Measurements from ENCODE around the gene SH2D6. TPM values are rescaled to one million over a fixed set of nuclear protein-coding genes. Genes with fewer than 3 reads are reported as not detected.
"Not testable (repeated sequence)": the region's sequence is repeated elsewhere in the genome, so short reads cannot be mapped to it uniquely, and the experiment has no call there.

The SH2D6 gene
- total and polyA plus RNA-seq, 3 experiments from 2014 or later: 0.63 to 1.4 TPM; not detected in 1

DNA sequence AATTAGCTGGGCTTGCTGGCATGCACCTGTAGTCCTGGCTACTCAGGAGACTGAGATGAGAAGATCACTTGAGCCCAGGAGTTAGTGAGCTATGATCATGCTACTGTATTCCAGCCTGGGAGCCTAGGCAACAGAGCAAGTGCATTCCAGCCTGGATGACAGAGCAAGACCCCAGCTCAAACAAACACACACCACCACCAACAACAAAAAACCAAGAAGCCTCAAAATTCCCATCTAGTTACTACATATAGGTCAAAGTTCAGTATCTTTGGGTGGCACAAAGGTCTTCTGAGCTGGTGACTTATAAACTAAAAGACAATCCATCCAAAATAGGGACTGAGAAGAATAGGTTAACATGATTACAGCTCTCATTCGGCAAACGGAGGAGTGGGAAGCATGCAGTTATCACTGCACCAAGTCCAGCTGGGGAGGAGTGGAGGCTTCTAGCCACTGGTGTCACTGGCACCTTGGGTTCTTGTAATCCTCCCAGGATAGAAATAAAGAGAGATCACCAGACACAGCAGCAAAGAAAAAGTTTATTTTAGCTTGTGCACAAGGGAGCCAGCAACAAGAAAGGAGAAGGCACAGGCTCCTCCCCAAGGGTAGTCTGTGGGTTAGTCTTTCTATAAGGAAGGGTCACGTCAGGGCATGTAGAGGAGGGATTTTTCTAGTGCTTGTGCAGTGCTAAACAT lies 57.4 kb downstream of the SH2D6 start:
- Histone ChIP-seq H3K36me3 (ENCODE audit: insufficient read depth, low read length) (no peaks in the 10 kb centered on the region), H3K4me1 (ENCODE audit: insufficient read depth, low read length) (no peaks in the 10 kb centered on the region), H3K27me3 (ENCODE audit: insufficient read depth, low read length, poor library complexity, severe bottlenecking) (no peaks in the 10 kb centered on the region), H3K27ac (ENCODE audit: low read depth, low read length) (no peak overlapping the region), H3K4me3 (ENCODE audit: low read length) (no peak overlapping the region), H3K9me3 (ENCODE audit: low read length) (no peaks in the 10 kb centered on the region)
- H3K27ac Mint-ChIP-seq: no peak overlapping the region
- no peak for DNase-seq
- CTCF ChIA-PET: no interaction called here
- peaks cover 4 to 8% of the 10 kb centered on the region in 2 donors for H3K27me3 Mint-ChIP-seq
- H3K9me3 Mint-ChIP-seq: no peaks in the 10 kb centered on the region
- H3K36me3 Mint-ChIP-seq: no peaks in the 10 kb centered on the region
- no peak overlapping the region for H3K4me3 Mint-ChIP-seq
- POLR2A ChIA-PET: no interaction called here
- H3K4me1 Mint-ChIP-seq: no peaks in the 10 kb centered on the region

DNA sequence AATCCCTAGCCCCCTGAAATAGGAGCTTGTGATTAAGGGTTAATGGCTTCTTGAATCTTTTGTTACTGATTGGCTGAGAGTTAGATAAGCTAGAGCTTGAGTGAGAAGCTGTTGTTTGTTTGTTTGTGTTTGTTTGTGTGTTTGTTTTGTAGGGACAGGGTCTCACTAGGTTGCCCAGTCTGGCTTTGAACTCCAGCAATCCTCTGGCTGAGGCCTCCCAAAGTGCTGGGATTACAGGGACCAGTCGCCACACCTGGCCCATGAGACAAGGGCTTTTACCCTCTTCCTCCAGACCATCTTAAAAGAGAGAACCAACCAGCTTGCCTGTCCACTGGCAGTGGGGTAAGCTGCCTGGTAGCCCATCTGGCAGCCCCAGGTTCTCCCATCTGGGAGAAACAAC lies 58.1 kb downstream of the SH2D6 start:
- no peak overlapping the region for H3K27ac Mint-ChIP-seq
- H3K27me3 Mint-ChIP-seq: peaks cover 4 to 12% of the 10 kb centered on the region in 2 donors
- no peak overlapping the region for H3K4me3 Mint-ChIP-seq
- Histone ChIP-seq H3K4me3 (ENCODE audit: low read length) (no peak overlapping the region), H3K27ac (ENCODE audit: low read depth, low read length) (no peak overlapping the region), H3K36me3 (ENCODE audit: insufficient read depth, low read length) (no peaks in the 10 kb centered on the region), H3K9me3 (ENCODE audit: low read length) (no peaks in the 10 kb centered on the region), H3K4me1 (ENCODE audit: insufficient read depth, low read length) (no peaks in the 10 kb centered on the region), H3K27me3 (ENCODE audit: insufficient read depth, low read length, poor library complexity, severe bottlenecking) (no peaks in the 10 kb centered on the region)
- no peaks in the 10 kb centered on the region for H3K4me1 Mint-ChIP-seq
- ChIA-PET CTCF (interaction anchor here (0.8 kb wide), 1 partner anchor 76 kb away, joined by 3 read pairs; no protein-coding TSS in a partner anchor), POLR2A (no interaction called here)
- DNase-seq: no peak
- no peaks in the 10 kb centered on the region for H3K9me3 Mint-ChIP-seq
- no peaks in the 10 kb centered on the region for H3K36me3 Mint-ChIP-seq

DNA sequence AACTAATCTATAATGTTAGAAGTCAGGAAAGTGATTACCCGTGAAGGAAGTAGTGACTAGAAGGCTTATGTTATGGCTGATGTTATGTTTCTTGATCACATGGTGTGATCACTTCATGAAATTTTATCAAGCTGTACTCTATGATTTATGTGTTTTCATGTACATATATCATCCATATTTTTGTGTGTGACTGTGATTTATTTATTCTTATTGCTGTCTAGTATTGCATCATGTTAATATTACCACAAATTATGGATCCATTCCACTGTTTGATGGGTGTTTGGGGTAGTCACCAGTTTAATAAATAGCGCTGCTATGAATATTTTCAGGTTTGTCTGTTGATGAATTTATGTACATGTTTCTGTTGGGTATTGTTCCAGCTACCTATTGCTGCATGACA lies 59.4 kb downstream of the SH2D6 start:
- Mint-ChIP-seq H3K4me3 (no peak overlapping the region), H3K4me1 (no peaks in the 10 kb centered on the region), H3K36me3 (no peaks in the 10 kb centered on the region), H3K27me3 (peaks cover 6 to 15% of the 10 kb centered on the region in 2 donors), H3K9me3 (no peaks in the 10 kb centered on the region), H3K27ac (no peak overlapping the region)
- H3K27me3 ChIP-seq (ENCODE audit: insufficient read depth, low read length, poor library complexity, severe bottlenecking): no peaks in the 10 kb centered on the region
- ChIA-PET CTCF (no interaction called here), POLR2A (no interaction called here)
- H3K27ac ChIP-seq (ENCODE audit: low read depth, low read length): no peak overlapping the region
- H3K36me3 ChIP-seq (ENCODE audit: insufficient read depth, low read length): no peaks in the 10 kb centered on the region
- DNase-seq: no peak
- no peaks in the 10 kb centered on the region for H3K4me1 ChIP-seq (ENCODE audit: insufficient read depth, low read length)
- H3K9me3 ChIP-seq (ENCODE audit: low read length): no peaks in the 10 kb centered on the region
- H3K4me3 ChIP-seq (ENCODE audit: low read length): no peak overlapping the region

GRCh38 chr2:85481818-85482777 lies 63.6 kb downstream of the SH2D6 start:
- H3K4me1 Mint-ChIP-seq: no peaks in the 10 kb centered on the region
- no peak for DNase-seq
- H3K36me3 Mint-ChIP-seq: peaks cover 0 to 10% (median 2%) of the 10 kb centered on the region in 3 donors
- H3K27me3 Mint-ChIP-seq: peaks cover 8 to 10% of the 10 kb centered on the region in 2 donors
- Histone ChIP-seq H3K27me3 (ENCODE audit: insufficient read depth, low read length, poor library complexity, severe bottlenecking) (no peaks in the 10 kb centered on the region), H3K27ac (ENCODE audit: low read depth, low read length) (no peak overlapping the region), H3K4me1 (ENCODE audit: insufficient read depth, low read length) (no peaks in the 10 kb centered on the region), H3K4me3 (ENCODE audit: low read length) (no peak overlapping the region), H3K9me3 (ENCODE audit: low read length) (no peaks in the 10 kb centered on the region), H3K36me3 (ENCODE audit: insufficient read depth, low read length) (no peaks in the 10 kb centered on the region)
- H3K27ac Mint-ChIP-seq: no peak overlapping the region
- ChIA-PET POLR2A (no interaction called here), CTCF (no interaction called here)
- peaks cover 0 to 10% (median 8%) of the 10 kb centered on the region in 5 donors for H3K9me3 Mint-ChIP-seq
- no peak overlapping the region for H3K4me3 Mint-ChIP-seq

DNA sequence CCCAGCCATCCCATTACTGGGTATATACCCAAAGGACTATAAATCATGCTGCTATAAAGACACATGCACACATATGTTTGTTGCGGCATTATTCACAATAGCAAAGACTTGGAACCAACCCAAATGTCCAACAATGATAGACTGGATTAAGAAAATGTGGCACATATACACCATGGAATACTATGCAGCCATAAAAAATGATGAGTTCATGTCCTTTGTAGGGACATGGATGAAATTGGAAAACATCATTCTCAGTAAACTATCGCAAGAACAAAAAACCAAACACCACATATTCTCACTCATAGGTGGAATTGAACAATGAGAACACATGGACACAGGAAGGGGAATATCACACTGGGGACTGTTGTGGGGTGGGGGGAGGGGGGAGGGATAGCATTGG lies 66.1 kb downstream of the SH2D6 start:
- CTCF ChIA-PET; H3K4me3 Mint-ChIP-seq; H3K4me1 ChIP-seq (ENCODE audit: insufficient read depth, low read length); H3K4me1 Mint-ChIP-seq; DNase-seq; H3K27me3 Mint-ChIP-seq; H3K27ac ChIP-seq (ENCODE audit: low read depth, low read length); H3K36me3 ChIP-seq (ENCODE audit: insufficient read depth, low read length); POLR2A ChIA-PET; H3K4me3 ChIP-seq (ENCODE audit: low read length); H3K27ac Mint-ChIP-seq; H3K9me3 ChIP-seq (ENCODE audit: low read length); H3K27me3 ChIP-seq (ENCODE audit: insufficient read depth, low read length, poor library complexity, severe bottlenecking): not testable (repeated sequence)
- peaks cover 0 to 10% (median 2%) of the 10 kb centered on the region in 3 donors for H3K36me3 Mint-ChIP-seq
- H3K9me3 Mint-ChIP-seq: peaks cover 0 to 11% (median 9%) of the 10 kb centered on the region in 5 donors

- CTCF ChIA-PET: interaction anchor here (1.0 kb wide), 1 partner anchor 66 kb away, joined by 3 read pairs; no protein-coding TSS in a partner anchor
Measured at GRCh38 chr2:85485815-85486214, 67.3 kb downstream of the SH2D6 start.

More at GRCh38 chr2:85485815-85486214, 67.3 kb downstream of the SH2D6 start:
- Histone ChIP-seq H3K9me3 (ENCODE audit: low read length) (no peaks in the 10 kb centered on the region), H3K4me1 (ENCODE audit: insufficient read depth, low read length) (no peaks in the 10 kb centered on the region), H3K27ac (ENCODE audit: low read depth, low read length) (no peak overlapping the region), H3K4me3 (ENCODE audit: low read length) (no peak overlapping the region), H3K27me3 (ENCODE audit: insufficient read depth, low read length, poor library complexity, severe bottlenecking) (no peaks in the 10 kb centered on the region), H3K36me3 (ENCODE audit: insufficient read depth, low read length) (no peaks in the 10 kb centered on the region)
- Mint-ChIP-seq H3K9me3 (peaks cover 0 to 18% (median 13%) of the 10 kb centered on the region in 5 donors), H3K36me3 (peaks cover 0 to 10% (median 2%) of the 10 kb centered on the region in 3 donors), H3K27ac (peak overlapping the region in 1 of 8 donors; percentile 29), H3K4me3 (no peak overlapping the region), H3K4me1 (no peaks in the 10 kb centered on the region), H3K27me3 (peaks cover 7% of the 10 kb centered on the region in 2 donors)
- no peak for DNase-seq
- POLR2A ChIA-PET: no interaction called here

Other genes with a start within 250 kb of the SH2D6 start
- gene TGOLN2, start 90.7 kb upstream of the SH2D6 start, total RNA-seq: 10 to 100 TPM; 93.4 to 95.6 TPM
- 55.9 TPM for gene TGOLN2, start 90.7 kb upstream of the SH2D6 start, polyA plus RNA-seq
- gene RETSAT, start 64.2 kb upstream of the SH2D6 start, total RNA-seq: 10 to 100 TPM; 33.4 to 36.0 TPM
- gene RETSAT, start 64.2 kb upstream of the SH2D6 start, polyA plus RNA-seq: 23.7 TPM
- 10 to 100 TPM; 13.6 to 14.4 TPM for gene ELMOD3, start 63.9 kb upstream of the SH2D6 start, total RNA-seq
- gene ELMOD3, start 63.9 kb upstream of the SH2D6 start, polyA plus RNA-seq: 12.2 TPM
- gene CAPG, start 8.3 kb upstream of the SH2D6 start, total RNA-seq: 10 to 100 TPM; 22.3 to 22.8 TPM
- 36.0 TPM for gene CAPG, start 8.3 kb upstream of the SH2D6 start, polyA plus RNA-seq
- gene MAT2A, start 120.5 kb downstream of the SH2D6 start, total RNA-seq: 100 to 1,000 TPM; 371 to 376 TPM
- 121 TPM for gene MAT2A, start 120.5 kb downstream of the SH2D6 start, polyA plus RNA-seq
- gene GGCX, start 142.8 kb downstream of the SH2D6 start, total RNA-seq: 10 to 100 TPM; 22.3 to 23.3 TPM
- 15.7 TPM for gene GGCX, start 142.8 kb downstream of the SH2D6 start, polyA plus RNA-seq
- gene VAMP8, start 158.9 kb downstream of the SH2D6 start, total RNA-seq: 10 to 100 TPM; 94.4 to 95.4 TPM
- 355 TPM for gene VAMP8, start 158.9 kb downstream of the SH2D6 start, polyA plus RNA-seq
- 10 to 100 TPM; 26.4 to 28.0 TPM for gene VAMP5, start 165.7 kb downstream of the SH2D6 start, total RNA-seq
- gene VAMP5, start 165.7 kb downstream of the SH2D6 start, polyA plus RNA-seq: 151 TPM
- gene RNF181, start 177.0 kb downstream of the SH2D6 start, total RNA-seq: 10 to 100 TPM; 88.2 to 95.1 TPM
- gene RNF181, start 177.0 kb downstream of the SH2D6 start, polyA plus RNA-seq: 181 TPM
- gene TMEM150A, start 184.0 kb downstream of the SH2D6 start, total RNA-seq: 1 to 10 TPM; 6.3 to 7.6 TPM
- gene TMEM150A, start 184.0 kb downstream of the SH2D6 start, polyA plus RNA-seq: 13.2 TPM
- gene C2orf68, start 193.4 kb downstream of the SH2D6 start, total RNA-seq: 10 to 100 TPM; 26.7 to 27.3 TPM
- gene C2orf68, start 193.4 kb downstream of the SH2D6 start, polyA plus RNA-seq: 17.9 TPM
- 100 to 1,000 TPM; 105 to 108 TPM for gene USP39, start 197.5 kb downstream of the SH2D6 start, total RNA-seq
- 66.1 TPM for gene USP39, start 197.5 kb downstream of the SH2D6 start, polyA plus RNA-seq
- gene SFTPB, start 249.5 kb downstream of the SH2D6 start, total RNA-seq: not detected
- gene SFTPB, start 249.5 kb downstream of the SH2D6 start, polyA plus RNA-seq: not detected

All from CD8-positive, alpha-beta memory T cell (primary cell).